Measurements from ENCODE around the gene UBALD1.
A peak's percentile ranks its signal among the peaks of the same experiment; 100 is the strongest.

Gene UBALD1

GRCh38 chr16:4616047-4616811 lies 1.5 kb upstream of the UBALD1 start:
- DNase-seq (ENCODE audit: low spot score), result peak; percentile 100

DNA sequence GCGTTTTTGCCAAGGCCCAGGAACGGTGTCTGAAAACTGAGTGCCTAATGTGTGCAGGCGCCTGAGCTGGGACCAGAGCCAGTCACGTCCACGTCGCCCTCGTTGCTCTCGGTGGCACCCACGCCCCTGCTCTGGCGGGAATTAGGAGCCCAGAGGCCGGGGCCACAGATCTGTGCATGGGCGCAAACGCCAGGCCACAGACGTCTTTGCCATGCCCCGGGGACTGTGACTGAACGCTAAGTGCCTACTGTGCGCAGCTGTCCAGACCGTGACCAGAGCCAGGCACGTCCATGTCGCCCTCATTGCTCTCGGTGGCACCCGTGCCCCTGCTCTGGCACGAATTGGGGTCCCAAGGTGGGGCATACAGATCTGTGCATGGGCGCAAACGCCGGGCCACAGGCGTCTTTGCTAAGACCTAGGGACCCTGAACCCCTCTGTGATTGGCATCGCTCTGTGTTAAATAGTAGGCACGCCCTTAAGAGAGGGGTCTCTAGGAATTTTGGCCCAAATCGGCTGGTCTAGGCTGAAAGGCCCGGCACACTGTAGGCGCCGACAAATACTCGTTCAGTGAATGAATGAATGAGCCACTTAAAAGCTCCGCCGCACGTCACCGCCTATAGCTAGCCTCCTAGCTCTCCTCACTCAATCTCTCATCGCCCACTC lies 827 bp upstream of the UBALD1 start:
- no peak for DNase-seq (ENCODE audit: low spot score)

DNA sequence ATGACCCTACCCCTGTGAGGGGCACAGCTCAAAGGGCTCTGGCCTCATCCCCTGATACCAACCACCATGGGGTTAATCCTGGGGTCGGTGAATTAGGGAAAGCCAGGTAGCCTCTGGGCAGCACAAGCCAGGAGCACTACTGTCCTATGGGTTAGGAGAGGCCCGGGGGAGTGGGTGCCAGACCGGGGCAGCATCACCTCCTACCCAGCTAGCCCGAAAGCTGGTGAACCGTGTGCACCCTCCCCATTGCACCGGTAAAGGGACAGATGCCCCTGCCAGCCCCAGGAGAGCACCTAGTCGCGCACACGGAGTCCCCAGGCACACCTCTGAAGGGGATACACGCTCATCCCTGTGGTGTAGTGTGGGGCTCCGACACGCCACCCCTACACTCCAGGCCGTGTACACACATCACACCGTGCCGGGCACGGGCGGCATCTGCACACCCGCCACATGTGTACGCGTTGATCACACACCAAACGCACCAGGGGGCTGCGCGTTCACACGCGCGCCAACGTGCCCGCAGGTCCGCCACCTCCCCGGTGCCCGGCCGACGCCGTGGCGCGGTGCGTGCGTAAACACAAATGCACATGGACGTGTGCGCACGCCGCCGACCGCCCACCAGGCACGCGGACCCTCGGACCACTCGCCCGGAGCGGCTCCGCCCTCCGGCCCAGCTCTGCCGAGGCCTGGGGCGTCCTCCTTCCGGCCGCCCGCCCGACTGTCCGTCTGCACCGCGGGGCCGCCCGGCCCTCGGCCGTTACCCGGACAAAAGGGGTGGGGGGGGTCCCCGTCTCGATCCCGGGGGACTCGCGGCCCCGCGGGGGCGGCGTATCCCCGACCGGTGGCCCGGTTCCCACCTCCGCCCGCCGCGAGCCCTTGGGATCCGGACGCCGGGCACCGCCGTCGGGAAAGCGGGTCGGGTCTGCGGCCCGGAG lies 785 bp downstream of the UBALD1 start:
- DNase-seq (ENCODE audit: low spot score), result no peak

GRCh38 chr16:4612977-4613635 lies 1.6 kb downstream of the UBALD1 start:
- no peak for DNase-seq (ENCODE audit: low spot score)

DNA sequence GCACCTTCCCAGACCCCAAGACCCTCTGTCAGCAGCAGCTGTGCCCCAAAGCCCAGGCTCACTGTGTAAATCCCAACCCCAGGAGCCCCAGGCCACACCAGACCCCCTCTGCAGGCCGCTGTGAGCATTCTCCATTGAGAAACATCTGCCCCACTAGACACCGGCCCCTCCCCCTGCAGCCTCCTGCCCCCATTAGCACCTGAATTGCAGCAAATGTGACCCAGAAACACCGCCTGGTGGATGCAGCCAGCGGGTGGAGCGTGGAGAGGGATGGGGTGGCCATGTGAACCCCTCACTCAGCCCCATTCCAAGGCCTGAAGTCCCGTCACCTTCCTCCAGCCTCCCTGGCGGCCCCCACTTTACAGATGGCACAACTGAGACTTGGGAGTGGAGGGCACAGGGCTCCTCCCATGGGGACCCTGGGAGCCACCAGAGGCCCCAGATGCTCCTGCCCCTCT lies 2.2 kb downstream of the UBALD1 start:
- DNase-seq (ENCODE audit: low spot score), result no peak

GRCh38 chr16:4611337-4612021 lies 3.2 kb downstream of the UBALD1 start:
- DNase-seq (ENCODE audit: low spot score), result no peak

DNA sequence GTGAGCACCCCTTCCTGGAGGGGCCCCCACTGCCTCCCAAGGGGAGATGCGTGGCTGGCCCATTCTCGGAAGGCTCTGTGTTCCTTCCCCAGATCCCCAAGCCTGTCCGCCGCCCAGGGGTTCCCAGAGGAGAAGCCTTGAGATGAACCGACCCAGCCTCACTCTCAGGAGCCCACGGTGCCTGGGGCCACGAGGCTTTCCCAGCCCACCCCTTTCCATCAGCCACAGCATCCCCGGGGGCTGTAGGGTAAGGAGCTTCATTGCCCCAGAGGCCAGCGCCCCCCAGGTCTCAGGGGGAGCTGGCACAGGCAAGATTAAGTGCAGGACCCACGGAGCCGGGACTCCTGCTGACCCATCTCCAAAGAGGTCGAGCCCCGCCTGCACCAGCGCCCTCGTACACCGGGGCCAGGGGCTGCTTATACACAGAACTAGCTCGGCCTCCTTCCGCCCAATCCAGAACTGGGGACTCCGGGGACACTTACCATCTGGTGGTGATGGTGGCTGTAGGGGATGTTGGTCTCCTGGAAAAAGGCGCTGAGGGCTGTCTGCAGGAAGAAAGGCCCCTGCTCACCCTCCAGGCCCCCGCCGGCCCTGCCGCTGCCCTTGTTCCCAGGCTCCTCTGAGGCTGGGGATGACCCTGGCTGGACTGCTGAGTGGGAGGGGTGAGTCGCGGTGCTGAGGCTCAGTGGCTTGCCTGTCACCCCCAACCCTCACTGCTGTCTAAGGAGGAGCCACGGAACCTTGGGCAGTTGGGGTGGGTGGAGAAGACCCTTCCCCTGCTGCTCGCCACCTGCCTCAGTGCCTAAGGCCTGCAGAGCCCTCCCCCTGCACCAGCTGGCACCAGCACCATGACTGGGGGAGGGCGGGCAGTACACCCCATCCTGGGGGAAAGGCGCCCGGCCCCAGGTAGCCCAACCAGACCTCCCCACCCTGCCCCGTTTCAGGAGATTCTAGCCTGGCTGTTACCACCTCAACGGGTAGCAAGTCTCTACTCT lies 4.4 kb downstream of the UBALD1 start:
- no peak for DNase-seq (ENCODE audit: low spot score)

DNA sequence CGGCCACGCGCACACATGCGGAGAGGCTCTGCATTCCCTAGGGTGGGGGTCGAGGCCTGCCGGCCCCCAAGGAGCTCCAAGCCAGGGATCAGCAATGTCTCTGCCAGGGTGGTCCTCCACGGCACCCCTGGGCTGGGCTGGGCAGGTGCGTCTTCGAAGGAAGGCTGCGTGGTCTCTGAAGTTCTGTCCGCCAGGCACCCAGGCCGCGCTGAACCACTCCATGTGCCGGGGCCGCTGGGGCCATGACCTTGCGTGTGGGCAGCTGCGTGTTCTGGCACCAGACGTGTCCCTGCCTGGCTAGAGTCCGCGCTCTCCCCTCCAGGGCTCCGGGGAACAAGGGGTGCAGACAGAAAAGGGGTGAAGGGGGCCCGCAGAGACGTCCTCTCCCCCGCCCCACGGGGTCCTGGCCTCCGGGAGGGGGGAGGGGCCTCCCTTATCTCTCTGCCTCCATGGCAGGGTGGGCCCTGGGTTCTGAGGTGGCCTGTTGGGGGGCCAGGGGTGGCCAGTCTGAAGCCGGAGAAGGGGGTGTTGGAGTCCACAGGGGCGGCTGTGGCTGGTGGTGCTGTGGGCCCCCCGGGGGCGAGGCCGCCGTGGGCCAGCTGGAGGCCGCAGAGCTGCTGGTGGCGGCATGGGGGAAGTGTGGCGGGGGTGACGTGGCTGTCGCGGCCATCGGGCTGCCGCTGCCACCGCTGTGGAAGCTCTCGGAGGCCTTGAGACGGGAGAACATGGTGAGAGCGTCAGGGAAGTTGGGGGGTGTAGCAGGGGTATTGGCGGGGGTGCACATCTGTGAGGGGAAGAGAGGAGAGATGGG lies 5.3 kb downstream of the UBALD1 start:
- no peak for DNase-seq (ENCODE audit: low spot score)

- no peak for DNase-seq (ENCODE audit: low spot score)
Observed at GRCh38 chr16:4608704-4608980, 6.0 kb downstream of the UBALD1 start.

GRCh38 chr16:4607841-4608703 lies 6.6 kb downstream of the UBALD1 start:
- no peak for DNase-seq (ENCODE audit: low spot score)

- DNase-seq (ENCODE audit: low spot score), result no peak
Observed at GRCh38 chr16:4606354-4606753, 8.3 kb downstream of the UBALD1 start.

GRCh38 chr16:4604401-4604800 lies 10.3 kb downstream of the UBALD1 start:
- DNase-seq (ENCODE audit: low spot score), result no peak

- DNase-seq (ENCODE audit: low spot score), result no peak
Observed at GRCh38 chr16:4603624-4604170, 11.0 kb downstream of the UBALD1 start.

GRCh38 chr16:4602331-4602730 lies 12.4 kb downstream of the UBALD1 start:
- DNase-seq (ENCODE audit: low spot score), result no peak

GRCh38 chr16:4601864-4602186 lies 12.9 kb downstream of the UBALD1 start:
- no peak for DNase-seq (ENCODE audit: low spot score)

GRCh38 chr16:4601036-4601863 lies 13.4 kb downstream of the UBALD1 start:
- peak; percentile 57 for DNase-seq (ENCODE audit: low spot score)

DNA sequence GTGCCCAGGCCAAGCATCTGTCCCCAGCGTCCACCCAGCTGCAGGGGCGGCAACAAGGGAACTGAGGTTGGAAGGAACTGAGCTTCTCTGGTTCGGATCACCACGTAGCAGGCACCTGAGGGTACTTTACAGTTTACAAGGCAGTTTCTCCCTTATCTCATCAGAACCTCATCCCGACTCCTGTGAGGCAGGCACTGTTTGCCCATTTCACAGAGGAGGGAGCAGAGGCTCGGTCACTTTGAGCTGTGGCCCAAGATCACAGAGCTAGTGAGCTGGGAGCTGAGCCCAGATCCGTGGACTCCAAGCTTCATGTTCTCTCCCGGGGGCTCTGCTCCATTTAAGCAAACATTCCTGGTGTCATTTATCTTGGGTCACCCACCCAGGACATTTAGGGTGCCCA lies 15.1 kb downstream of the UBALD1 start:
- no peak for DNase-seq (ENCODE audit: low spot score)

Measured in globus pallidus (tissue), 1 donor.